IMR-90 (cell line): ENCODE measurements around the gene SLC39A11. TPM values are rescaled to one million over a fixed set of nuclear protein-coding genes. Genes with fewer than 3 reads are reported as not detected.

Source experiments
- ATAC-seq: fragments of 200-7000 bp; cut with Tn5 transposase; 2 replicates; pipeline ENCODE4 v1.9.1; 2020; ENCODE audit warnings: low read depth, mild to moderate bottlenecking, moderate library complexity
- BruUV-seq: library from RNA; stranded (reverse); fragments of 400-500 nt; replicated peaks from 2 replicates; lab custom pipeline; 2021; lab: Mats Ljungman, UMichigan
- CTCF ChIA-PET: fragments of 300-600 bp; formaldehyde crosslinking; extraction: SDS; loops from one replicate; lab custom pipeline; 2021; ENCODE audit warnings: antibody characterized with exemption; lab: Yijun Ruan, JAX
- POLR2A ChIA-PET: fragments of 300-600 bp; sonication (Branson Sonifier 250); formaldehyde crosslinking; loops from one replicate; lab custom pipeline; 2022; ENCODE audit warnings: antibody characterized with exemption; ENCODE audit not compliant: unreplicated experiment; lab: Charles Lee
- DNase-seq: peaks from one replicate; pipeline ENCODE4 v3.0.0; 2013
- H2AFZ ChIP-seq: replicated peaks from 2 replicates; pipeline ENCODE3; 2013; ENCODE audit warnings: low read length, mild to moderate bottlenecking; ENCODE audit not compliant: poor library complexity
- H2AK5ac ChIP-seq: 2 replicates; pipeline ENCODE4 v1.6.1; 2013; ENCODE audit warnings: low read depth, low read length, inconsistent platforms
- H2AK9ac ChIP-seq: replicated peaks from 2 replicates; pipeline ENCODE3; 2013; ENCODE audit warnings: mild to moderate bottlenecking, low read depth, low read length, moderate library complexity; ENCODE audit not compliant: poor library complexity
- H2BK120ac ChIP-seq: 2 replicates; pipeline ENCODE4 v1.6.1; 2013; ENCODE audit warnings: low read depth, low read length, inconsistent platforms
- H2BK15ac ChIP-seq: 3 replicates; pipeline ENCODE4 v1.6.1; 2013; ENCODE audit warnings: low read depth, low read length, inconsistent platforms
- H2BK20ac ChIP-seq: 2 replicates; pipeline ENCODE4 v1.6.1; 2013; ENCODE audit warnings: low read depth, mild to moderate bottlenecking, inconsistent platforms, low read length, moderate library complexity
- H2BK5ac ChIP-seq: 2 replicates; pipeline ENCODE4 v1.6.1; 2013; ENCODE audit warnings: mild to moderate bottlenecking, low read depth, low read length, inconsistent platforms; ENCODE audit not compliant: poor library complexity, severe bottlenecking
- H3K14ac ChIP-seq: replicated peaks from 2 replicates; pipeline ENCODE4 v1.6.1; 2013; ENCODE audit warnings: low read depth, low read length, inconsistent platforms
- H3K18ac ChIP-seq: 2 replicates; pipeline ENCODE4 v1.6.1; 2013; ENCODE audit warnings: low read depth, low read length, control low read depth
- H3K23ac ChIP-seq: 2 replicates; pipeline ENCODE4 v1.6.1; 2013; ENCODE audit warnings: low read depth, low read length, inconsistent platforms
- H3K27ac ChIP-seq: 2 replicates; pipeline ENCODE4 v1.5.1; 2013; ENCODE audit warnings: mild to moderate bottlenecking, control low read depth, low read length; ENCODE audit not compliant: insufficient read depth
- H3K27me3 ChIP-seq: 2 replicates; pipeline ENCODE4 v1.6.1; 2013; ENCODE audit warnings: low read length; ENCODE audit not compliant: control insufficient read depth, insufficient read depth
- H3K36me3 ChIP-seq: 2 replicates; pipeline ENCODE4 v1.6.1; 2013; ENCODE audit warnings: low read length, mixed read lengths; ENCODE audit not compliant: control insufficient read depth, insufficient read depth
- H3K4ac ChIP-seq: 2 replicates; pipeline ENCODE4 v1.6.1; 2013; ENCODE audit warnings: low read depth, low read length, inconsistent platforms
- H3K4me1 ChIP-seq: 2 replicates; pipeline ENCODE4 v1.6.1; 2013; ENCODE audit warnings: low read length, mixed read lengths; ENCODE audit not compliant: control insufficient read depth, insufficient read depth
- H3K4me2 ChIP-seq: 2 replicates; pipeline ENCODE4 v1.6.1; 2013; ENCODE audit warnings: low read depth, mild to moderate bottlenecking, control low read depth, low read length, moderate library complexity
- H3K4me3 ChIP-seq: 2 replicates; pipeline ENCODE4 v1.5.1; 2013; ENCODE audit warnings: low read depth, mild to moderate bottlenecking, control low read depth, low read length, moderate library complexity; ENCODE audit not compliant: insufficient read depth
- H3K56ac ChIP-seq: 2 replicates; pipeline ENCODE4 v1.6.1; 2013; ENCODE audit warnings: low read length, inconsistent platforms; ENCODE audit not compliant: insufficient read depth; ENCODE audit errors: extremely low read depth
- H3K79me1 ChIP-seq, 2 experiments: 2 replicates each; pipeline ENCODE4 v1.6.1; 2013; ENCODE audit warnings: low read length in 2 of 2, inconsistent platforms in 1 of 2, low read depth in 1 of 2
- H3K9ac ChIP-seq: 2 replicates; pipeline ENCODE4 v1.6.1; 2013; ENCODE audit warnings: low read depth, low read length, control low read depth
- H3K9me1 ChIP-seq: 2 replicates; pipeline ENCODE4 v1.6.1; 2013; ENCODE audit warnings: low read length, inconsistent platforms; ENCODE audit not compliant: insufficient read depth
- H3K9me3 ChIP-seq: 2 replicates; pipeline ENCODE4 v1.6.1; 2013; ENCODE audit warnings: low read length; ENCODE audit not compliant: control insufficient read depth, insufficient read depth
- H4K20me1 ChIP-seq: 2 replicates; pipeline ENCODE4 v1.6.1; 2013; ENCODE audit warnings: low read length, inconsistent platforms; ENCODE audit not compliant: insufficient read depth
- H4K5ac ChIP-seq: 2 replicates; pipeline ENCODE4 v1.6.1; 2013; ENCODE audit warnings: mild to moderate bottlenecking, low read depth, low read length, control low read depth
- H4K8ac ChIP-seq, 2 experiments: 2 replicates each; pipeline ENCODE4 v1.6.1; 2013; ENCODE audit warnings: low read depth in 2 of 2, low read length in 2 of 2, control low read depth in 1 of 2, inconsistent platforms in 1 of 2
- H4K91ac ChIP-seq: 2 replicates; pipeline ENCODE4 v1.6.1; 2013; ENCODE audit warnings: low read depth, low read length, inconsistent platforms; ENCODE audit not compliant: insufficient read depth
- FOS ChIP-seq: fragments of 150-350 bp; IDR thresholded peaks from 2 replicates; pipeline ENCODE4 v1.6.1; 2016; ENCODE audit warnings: low read depth, low read length
- MAFK ChIP-seq: IDR thresholded peaks from 2 replicates; pipeline ENCODE4 v1.6.1; 2012; ENCODE audit warnings: low read depth, low read length, improper control_type of control experiment
- NFE2L2 ChIP-seq: fragments of 150-350 bp; IDR thresholded peaks from 2 replicates; pipeline ENCODE4 v1.6.1; 2016; ENCODE audit warnings: low read depth, mild to moderate bottlenecking, low read length
- POLR2A ChIP-seq: IDR thresholded peaks from 2 replicates; pipeline ENCODE4 v1.6.1; 2012; ENCODE audit warnings: mild to moderate bottlenecking, low read depth, low read length
- RAD21 ChIP-seq: IDR thresholded peaks from 2 replicates; pipeline ENCODE4 v1.6.1; 2012; ENCODE audit warnings: low read length, improper control_type of control experiment
- RCOR1 ChIP-seq: IDR thresholded peaks from 2 replicates; pipeline ENCODE4 v1.6.1; 2012; ENCODE audit warnings: mild to moderate bottlenecking, low read length, improper control_type of control experiment; ENCODE audit not compliant: insufficient replicate concordance
- RFX5 ChIP-seq: IDR thresholded peaks from 2 replicates; pipeline ENCODE4 v1.8.0; 2012; ENCODE audit warnings: low read depth, mild to moderate bottlenecking, low read length, moderate library complexity
- SMC3 ChIP-seq: fragments of 150-350 bp; IDR thresholded peaks from 2 replicates; pipeline ENCODE4 v1.6.1; 2016; ENCODE audit warnings: low read depth, mild to moderate bottlenecking, antibody characterized with exemption, low read length, moderate library complexity
- WGBS, 2 experiments: methylation state at CpG; one replicate each; pipeline versions ENCODE4 v1.1.5 to v1.1.7; 2013; ENCODE audit warnings: missing lambda C conversion rate in 2 of 2; ENCODE audit not compliant: insufficient read length in 1 of 2; ENCODE audit errors: extremely low coverage in 2 of 2; 5-methylcytosine and 5-hydroxymethylcytosine counted together
- dilution Hi-C: fragments of 300-500 bp; cut with HindIII; formaldehyde crosslinking; loops from one replicate; pipeline ENCODE4 v1.14.3; 2018; ENCODE audit warnings: low sequenced_read_pairs; ENCODE audit not compliant: unreplicated experiment
- in situ Hi-C: fragments of 300-500 bp; cut with MboI; formaldehyde crosslinking; loops from 3 replicates; pipeline ENCODE4 v1.14.3; 2019; ENCODE audit warnings: low sequenced_read_pairs, inconsistent platforms, mixed read lengths
- intact Hi-C: fragments of 100-400 bp; cut with micrococcal nuclease; formaldehyde crosslinking; loops from 2 replicates; pipeline ENCODE4 v1.10.0; 2022
- polyA plus RNA-seq, 3 experiments: library from polyadenylated mRNA; depleted of rRNA; stranded (reverse); fragments of >200 nt; gene quantifications; 2 replicates each; pipeline ENCODE4 v1.2.3, GENCODE V29; 2012; ENCODE audit warnings: low replicate concordance in 1 of 3
- total RNA-seq: library from RNA; depleted of rRNA; stranded (reverse); fragments of >200 nt; gene quantifications from 2 replicates; pipeline ENCODE4 v1.2.3, GENCODE V29; 2012
- TF ChIP-seq, protein P1 (sequence below): fragments of 150-350 bp; IDR thresholded peaks from 2 replicates; pipeline ENCODE4 v1.6.1; 2016; ENCODE audit warnings: low read depth, mild to moderate bottlenecking, low read length, moderate library complexity, borderline replicate concordance
- TF ChIP-seq, protein P2 (sequence below): fragments of 150-350 bp; IDR thresholded peaks from 2 replicates; pipeline ENCODE4 v1.6.1; 2017; ENCODE audit warnings: mild to moderate bottlenecking, antibody characterized with exemption, low read length, low read depth

SLC39A11 gene
- total and polyA plus RNA-seq, 2 of the 4 experiments (the other 2 are of a cell fraction) = 8.8 to 14.3 TPM

DNA sequence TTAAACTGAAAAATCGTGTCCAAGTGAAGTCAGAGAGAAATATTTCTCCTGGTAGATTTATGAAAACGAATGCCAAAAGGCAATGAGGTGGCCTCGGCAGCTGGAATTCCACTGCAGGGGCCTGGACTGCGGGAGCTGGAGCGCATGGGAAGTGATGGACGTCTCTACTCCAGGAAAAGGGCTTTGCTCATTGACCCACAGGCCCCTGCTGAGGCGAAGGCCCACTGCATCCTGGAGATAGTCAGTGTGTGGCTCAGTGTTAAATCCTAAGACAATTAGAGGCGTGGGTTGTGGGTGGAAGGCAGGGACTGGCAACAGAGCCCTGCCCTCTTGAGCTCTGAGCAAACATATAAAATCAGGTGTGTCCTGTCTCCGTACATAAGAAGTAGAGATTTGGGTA lies 191.4 kb downstream of the SLC39A11 start:
- Histone ChIP-seq H2AK5ac (no peak overlapping the region), H2BK20ac (no peak overlapping the region), H3K14ac (no peak overlapping the region), H2BK15ac (no peak overlapping the region), H3K4me2 (no peak overlapping the region), H3K27ac (no peak overlapping the region), H3K18ac (no peak overlapping the region), H4K91ac (no peak overlapping the region), H4K5ac (no peak overlapping the region), H3K9me1 (no peaks in the 10 kb centered on the region; the same call in 1 of the 2 replicates), H3K36me3 (no peaks in the 10 kb centered on the region), H3K9ac (no peak overlapping the region), H2BK5ac (no peak overlapping the region), H3K56ac (no peak overlapping the region), H2AK9ac (no peak overlapping the region), H3K4me1 (no peaks in the 10 kb centered on the region), H3K27me3 (no peaks in the 10 kb centered on the region), H4K8ac (no peak overlapping the region), H3K4me3 (no peak overlapping the region), H3K79me1 (no peaks in the 10 kb centered on the region; a peak in 1 of 4 replicates), H3K9me3 (no peaks in the 10 kb centered on the region), H4K20me1 (no peaks in the 10 kb centered on the region), H3K23ac (no peak overlapping the region), H2AFZ (no peak overlapping the region), H2BK120ac (no peak overlapping the region), H3K4ac (no peak overlapping the region)
- no peak for ATAC-seq
- ChIA-PET POLR2A (no interaction called here), CTCF (no interaction called here)
- DNase-seq = no peak
- TF ChIP-seq SMC3 = no peak
- no peak for TF ChIP-seq MAFK
- no peak for TF ChIP-seq RCOR1
- TF ChIP-seq, protein P1, sequence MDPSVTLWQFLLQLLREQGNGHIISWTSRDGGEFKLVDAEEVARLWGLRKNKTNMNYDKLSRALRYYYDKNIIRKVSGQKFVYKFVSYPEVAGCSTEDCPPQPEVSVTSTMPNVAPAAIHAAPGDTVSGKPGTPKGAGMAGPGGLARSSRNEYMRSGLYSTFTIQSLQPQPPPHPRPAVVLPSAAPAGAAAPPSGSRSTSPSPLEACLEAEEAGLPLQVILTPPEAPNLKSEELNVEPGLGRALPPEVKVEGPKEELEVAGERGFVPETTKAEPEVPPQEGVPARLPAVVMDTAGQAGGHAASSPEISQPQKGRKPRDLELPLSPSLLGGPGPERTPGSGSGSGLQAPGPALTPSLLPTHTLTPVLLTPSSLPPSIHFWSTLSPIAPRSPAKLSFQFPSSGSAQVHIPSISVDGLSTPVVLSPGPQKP = no peak
- TF ChIP-seq POLR2A = no peak
- no peak for TF ChIP-seq RFX5
- TF ChIP-seq RAD21 = no peak
- TF ChIP-seq, protein P2, sequence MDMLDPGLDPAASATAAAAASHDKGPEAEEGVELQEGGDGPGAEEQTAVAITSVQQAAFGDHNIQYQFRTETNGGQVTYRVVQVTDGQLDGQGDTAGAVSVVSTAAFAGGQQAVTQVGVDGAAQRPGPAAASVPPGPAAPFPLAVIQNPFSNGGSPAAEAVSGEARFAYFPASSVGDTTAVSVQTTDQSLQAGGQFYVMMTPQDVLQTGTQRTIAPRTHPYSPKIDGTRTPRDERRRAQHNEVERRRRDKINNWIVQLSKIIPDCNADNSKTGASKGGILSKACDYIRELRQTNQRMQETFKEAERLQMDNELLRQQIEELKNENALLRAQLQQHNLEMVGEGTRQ = no peak
- no peak for TF ChIP-seq NFE2L2
- no peak for TF ChIP-seq FOS
- BruUV-seq = no TSS peak
- in situ Hi-C loops (no loop called here), dilution Hi-C loops (no loop called here), intact Hi-C loops (no loop called here)
- WGBS, 2 experiments = 30% methylated on average over 2 of the region's 9 CpGs; no CpG with 5 or more reads in 1 of the 2 experiments
